ENCODE measurements around the gene RHBDD2.

Gene RHBDD2

GRCh38 chr7:75915416-75916156 lies 36.8 kb downstream of the RHBDD2 start:
- Mint-ChIP-seq H3K27ac (no peak overlapping the region), H3K4me1 (ENCODE audit: low read depth) (peaks cover 38% of the 10 kb centered on the region), H3K9me3 (ENCODE audit: low read depth) (no peaks in the 10 kb centered on the region), H3K27me3 (no peaks in the 10 kb centered on the region), H3K4me3 (peak overlapping the region; percentile 92), H3K36me3 (peaks cover 1% of the 10 kb centered on the region)

GRCh38 chr7:75916259-75916658 lies 37.4 kb downstream of the RHBDD2 start:
- peaks cover 43% of the 10 kb centered on the region for H3K4me1 Mint-ChIP-seq (ENCODE audit: low read depth)
- H3K9me3 Mint-ChIP-seq (ENCODE audit: low read depth) = no peaks in the 10 kb centered on the region
- no peaks in the 10 kb centered on the region for H3K27me3 Mint-ChIP-seq
- H3K36me3 Mint-ChIP-seq = peaks cover 3% of the 10 kb centered on the region
- no peak overlapping the region for H3K27ac Mint-ChIP-seq
- peak overlapping the region; percentile 92 for H3K4me3 Mint-ChIP-seq

- Mint-ChIP-seq H3K4me1 (ENCODE audit: low read depth) (peaks cover 48% of the 10 kb centered on the region), H3K4me3 (peak overlapping the region; percentile 92), H3K36me3 (peaks cover 3% of the 10 kb centered on the region), H3K27me3 (no peaks in the 10 kb centered on the region), H3K9me3 (ENCODE audit: low read depth) (no peaks in the 10 kb centered on the region), H3K27ac (no peak overlapping the region)
Observed at GRCh38 chr7:75916685-75917634, 38.1 kb downstream of the RHBDD2 start.

GRCh38 chr7:75920431-75921161 lies 41.8 kb downstream of the RHBDD2 start:
- Mint-ChIP-seq H3K36me3 (peaks cover 3% of the 10 kb centered on the region), H3K9me3 (ENCODE audit: low read depth) (no peaks in the 10 kb centered on the region), H3K27me3 (no peaks in the 10 kb centered on the region), H3K27ac (no peak overlapping the region), H3K4me1 (ENCODE audit: low read depth) (peaks cover 44% of the 10 kb centered on the region), H3K4me3 (no peak overlapping the region)

GRCh38 chr7:75921479-75921878 lies 42.6 kb downstream of the RHBDD2 start:
- Mint-ChIP-seq H3K36me3 (peaks cover 5% of the 10 kb centered on the region), H3K4me3 (no peak overlapping the region), H3K4me1 (ENCODE audit: low read depth) (peaks cover 35% of the 10 kb centered on the region), H3K27me3 (no peaks in the 10 kb centered on the region), H3K27ac (no peak overlapping the region), H3K9me3 (ENCODE audit: low read depth) (no peaks in the 10 kb centered on the region)

GRCh38 chr7:75922966-75923603 lies 44.3 kb downstream of the RHBDD2 start:
- H3K4me3 Mint-ChIP-seq = no peak overlapping the region
- no peaks in the 10 kb centered on the region for H3K9me3 Mint-ChIP-seq (ENCODE audit: low read depth)
- H3K4me1 Mint-ChIP-seq (ENCODE audit: low read depth) = peaks cover 34% of the 10 kb centered on the region
- H3K27me3 Mint-ChIP-seq = no peaks in the 10 kb centered on the region
- peaks cover 5% of the 10 kb centered on the region for H3K36me3 Mint-ChIP-seq
- H3K27ac Mint-ChIP-seq = no peak overlapping the region

- Mint-ChIP-seq H3K27ac (no peak overlapping the region), H3K9me3 (ENCODE audit: low read depth) (no peaks in the 10 kb centered on the region), H3K36me3 (peaks cover 5% of the 10 kb centered on the region), H3K27me3 (no peaks in the 10 kb centered on the region), H3K4me1 (ENCODE audit: low read depth) (peaks cover 37% of the 10 kb centered on the region), H3K4me3 (no peak overlapping the region)
Observed at GRCh38 chr7:75924256-75924655, 45.4 kb downstream of the RHBDD2 start.

- no peaks in the 10 kb centered on the region for H3K9me3 Mint-ChIP-seq (ENCODE audit: low read depth)
- peaks cover 38% of the 10 kb centered on the region for H3K4me1 Mint-ChIP-seq (ENCODE audit: low read depth)
- no peak overlapping the region for H3K4me3 Mint-ChIP-seq
- H3K27me3 Mint-ChIP-seq = no peaks in the 10 kb centered on the region
- no peak overlapping the region for H3K27ac Mint-ChIP-seq
- peaks cover 5% of the 10 kb centered on the region for H3K36me3 Mint-ChIP-seq
Observed at GRCh38 chr7:75924889-75925288, 46.1 kb downstream of the RHBDD2 start.

GRCh38 chr7:75925717-75926435 lies 47.0 kb downstream of the RHBDD2 start:
- Mint-ChIP-seq H3K4me3 (no peak overlapping the region), H3K36me3 (peaks cover 2% of the 10 kb centered on the region), H3K27me3 (no peaks in the 10 kb centered on the region), H3K27ac (peak overlapping the region; percentile 13), H3K4me1 (ENCODE audit: low read depth) (peaks cover 33% of the 10 kb centered on the region), H3K9me3 (ENCODE audit: low read depth) (no peaks in the 10 kb centered on the region)

GRCh38 chr7:75928568-75928914 lies 49.7 kb downstream of the RHBDD2 start:
- Mint-ChIP-seq H3K36me3 (peaks cover 6% of the 10 kb centered on the region), H3K4me1 (ENCODE audit: low read depth) (peaks cover 31% of the 10 kb centered on the region), H3K27me3 (no peaks in the 10 kb centered on the region), H3K27ac (peak overlapping the region; percentile 70), H3K4me3 (peak overlapping the region; percentile 52), H3K9me3 (ENCODE audit: low read depth) (no peaks in the 10 kb centered on the region)

GRCh38 chr7:75931680-75932079 lies 52.8 kb downstream of the RHBDD2 start:
- Mint-ChIP-seq H3K36me3 (peaks cover 7% of the 10 kb centered on the region), H3K4me3 (no peak overlapping the region), H3K4me1 (ENCODE audit: low read depth) (peaks cover 27% of the 10 kb centered on the region), H3K9me3 (ENCODE audit: low read depth) (no peaks in the 10 kb centered on the region), H3K27me3 (no peaks in the 10 kb centered on the region), H3K27ac (no peak overlapping the region)

GRCh38 chr7:75937958-75938786 lies 59.3 kb downstream of the RHBDD2 start:
- Mint-ChIP-seq H3K9me3 (ENCODE audit: low read depth) (no peaks in the 10 kb centered on the region), H3K36me3 (peaks cover 5% of the 10 kb centered on the region), H3K27ac (no peak overlapping the region)

More at GRCh38 chr7:75937958-75938786, 59.3 kb downstream of the RHBDD2 start:
- Mint-ChIP-seq H3K27me3 (no peaks in the 10 kb centered on the region), H3K4me3 (no peak overlapping the region), H3K4me1 (ENCODE audit: low read depth) (no peaks in the 10 kb centered on the region)

Measured in activated naive CD8-positive, alpha-beta T cell (primary cell).